GM12874 (cell line): ENCODE results near the gene GPR27.

Experiments
- TF ChIP-seq, protein P1 (sequence below): IDR thresholded peaks from 2 replicates; pipeline ENCODE4 v1.5.1; 2011; ENCODE audit warnings: low read depth, mild to moderate bottlenecking, control low read depth, low read length, moderate library complexity; ENCODE audit not compliant: insufficient read depth

The GPR27 gene, protein sequence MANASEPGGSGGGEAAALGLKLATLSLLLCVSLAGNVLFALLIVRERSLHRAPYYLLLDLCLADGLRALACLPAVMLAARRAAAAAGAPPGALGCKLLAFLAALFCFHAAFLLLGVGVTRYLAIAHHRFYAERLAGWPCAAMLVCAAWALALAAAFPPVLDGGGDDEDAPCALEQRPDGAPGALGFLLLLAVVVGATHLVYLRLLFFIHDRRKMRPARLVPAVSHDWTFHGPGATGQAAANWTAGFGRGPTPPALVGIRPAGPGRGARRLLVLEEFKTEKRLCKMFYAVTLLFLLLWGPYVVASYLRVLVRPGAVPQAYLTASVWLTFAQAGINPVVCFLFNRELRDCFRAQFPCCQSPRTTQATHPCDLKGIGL

DNA sequence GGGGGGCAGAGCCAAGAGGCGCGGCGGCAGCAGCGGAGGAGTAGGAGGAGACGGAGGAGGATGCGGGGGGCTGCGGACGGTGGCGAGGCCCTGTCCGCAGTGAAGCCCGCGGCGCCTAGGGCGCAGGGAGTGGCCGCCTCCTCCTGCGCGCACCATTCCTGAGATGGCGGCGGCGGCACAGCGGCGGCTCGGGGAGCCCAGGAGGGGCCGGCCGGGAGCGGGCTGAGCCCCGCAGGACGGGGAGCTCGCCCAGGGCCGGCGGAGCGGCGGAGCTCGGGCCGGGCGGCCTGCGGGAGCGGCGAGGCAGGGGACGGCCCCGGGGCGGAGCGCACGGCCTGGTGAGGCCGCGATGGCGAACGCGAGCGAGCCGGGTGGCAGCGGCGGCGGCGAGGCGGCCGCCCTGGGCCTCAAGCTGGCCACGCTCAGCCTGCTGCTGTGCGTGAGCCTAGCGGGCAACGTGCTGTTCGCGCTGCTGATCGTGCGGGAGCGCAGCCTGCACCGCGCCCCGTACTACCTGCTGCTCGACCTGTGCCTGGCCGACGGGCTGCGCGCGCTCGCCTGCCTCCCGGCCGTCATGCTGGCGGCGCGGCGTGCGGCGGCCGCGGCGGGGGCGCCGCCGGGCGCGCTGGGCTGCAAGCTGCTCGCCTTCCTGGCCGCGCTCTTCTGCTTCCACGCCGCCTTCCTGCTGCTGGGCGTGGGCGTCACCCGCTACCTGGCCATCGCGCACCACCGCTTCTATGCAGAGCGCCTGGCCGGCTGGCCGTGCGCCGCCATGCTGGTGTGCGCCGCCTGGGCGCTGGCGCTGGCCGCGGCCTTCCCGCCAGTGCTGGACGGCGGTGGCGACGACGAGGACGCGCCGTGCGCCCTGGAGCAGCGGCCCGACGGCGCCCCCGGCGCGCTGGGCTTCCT is at the start of gene GPR27:
TSS of gene GPR27 (plus strand) at position 155 of the 909 bp plus-strand sequence. CDS start at position 350, 195 bp downstream.
- TF ChIP-seq, protein P1, sequence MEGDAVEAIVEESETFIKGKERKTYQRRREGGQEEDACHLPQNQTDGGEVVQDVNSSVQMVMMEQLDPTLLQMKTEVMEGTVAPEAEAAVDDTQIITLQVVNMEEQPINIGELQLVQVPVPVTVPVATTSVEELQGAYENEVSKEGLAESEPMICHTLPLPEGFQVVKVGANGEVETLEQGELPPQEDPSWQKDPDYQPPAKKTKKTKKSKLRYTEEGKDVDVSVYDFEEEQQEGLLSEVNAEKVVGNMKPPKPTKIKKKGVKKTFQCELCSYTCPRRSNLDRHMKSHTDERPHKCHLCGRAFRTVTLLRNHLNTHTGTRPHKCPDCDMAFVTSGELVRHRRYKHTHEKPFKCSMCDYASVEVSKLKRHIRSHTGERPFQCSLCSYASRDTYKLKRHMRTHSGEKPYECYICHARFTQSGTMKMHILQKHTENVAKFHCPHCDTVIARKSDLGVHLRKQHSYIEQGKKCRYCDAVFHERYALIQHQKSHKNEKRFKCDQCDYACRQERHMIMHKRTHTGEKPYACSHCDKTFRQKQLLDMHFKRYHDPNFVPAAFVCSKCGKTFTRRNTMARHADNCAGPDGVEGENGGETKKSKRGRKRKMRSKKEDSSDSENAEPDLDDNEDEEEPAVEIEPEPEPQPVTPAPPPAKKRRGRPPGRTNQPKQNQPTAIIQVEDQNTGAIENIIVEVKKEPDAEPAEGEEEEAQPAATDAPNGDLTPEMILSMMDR: no peak

DNA sequence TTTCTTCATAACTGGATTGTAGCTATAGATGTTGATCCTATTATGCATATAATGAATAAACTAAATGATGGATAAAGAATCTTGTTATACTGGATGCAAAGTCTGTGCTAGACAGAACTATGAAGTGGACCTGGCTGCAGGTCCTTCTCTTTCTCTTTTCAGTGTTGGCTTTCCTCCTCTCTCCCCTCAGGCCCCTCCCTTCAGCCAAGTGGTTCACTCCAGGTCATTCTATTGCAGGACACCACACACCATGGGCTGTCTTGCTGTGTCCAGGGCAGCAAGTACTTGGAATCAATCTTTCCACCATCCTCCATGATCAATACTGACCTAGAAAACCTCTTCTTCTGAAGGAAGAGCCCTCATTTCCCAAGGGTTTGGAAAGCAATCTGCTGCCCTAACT is 48.7 kb upstream of the GPR27 start:
- TF ChIP-seq, protein P1: no peak

DNA sequence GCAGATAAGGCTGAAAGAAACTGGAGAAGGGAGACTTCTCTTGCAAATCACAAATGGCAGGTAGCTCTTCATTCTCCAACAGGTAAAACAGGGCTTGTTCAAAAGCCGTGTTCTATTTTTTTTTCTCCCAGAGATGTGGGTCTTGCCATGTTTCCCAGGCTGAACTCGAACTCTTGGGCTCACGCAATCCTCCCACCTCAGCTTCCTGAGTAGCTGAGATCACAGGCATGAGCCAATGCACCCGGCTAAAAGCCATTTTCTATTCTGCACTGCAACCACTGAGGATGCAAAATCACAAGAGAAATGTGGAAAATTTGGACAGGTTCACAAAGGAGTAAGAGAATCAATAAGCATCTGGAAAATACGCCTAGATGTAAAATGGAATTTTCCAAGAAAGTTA is 48.0 kb upstream of the GPR27 start:
- TF ChIP-seq, protein P1: no peak

DNA sequence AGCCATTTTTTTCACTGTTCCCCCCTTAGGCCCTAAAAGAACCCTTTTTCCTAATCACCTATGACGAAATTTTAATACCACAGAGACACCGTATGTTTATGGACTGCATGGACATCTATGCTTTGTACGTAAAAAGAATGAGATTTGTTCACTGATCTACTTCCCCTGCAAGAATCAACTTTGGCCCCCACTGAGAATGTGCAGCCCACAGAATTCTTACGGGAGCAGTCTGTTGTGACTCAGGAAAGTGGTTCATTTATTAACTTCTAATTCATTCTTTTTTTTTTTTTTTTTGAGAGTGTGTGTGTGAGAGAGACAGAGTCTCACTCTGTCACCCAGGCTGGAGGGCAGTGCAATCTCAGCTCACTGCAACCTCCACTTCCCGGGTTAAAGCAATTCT is 46.1 kb upstream of the GPR27 start:
- TF ChIP-seq, protein P1: no peak

DNA sequence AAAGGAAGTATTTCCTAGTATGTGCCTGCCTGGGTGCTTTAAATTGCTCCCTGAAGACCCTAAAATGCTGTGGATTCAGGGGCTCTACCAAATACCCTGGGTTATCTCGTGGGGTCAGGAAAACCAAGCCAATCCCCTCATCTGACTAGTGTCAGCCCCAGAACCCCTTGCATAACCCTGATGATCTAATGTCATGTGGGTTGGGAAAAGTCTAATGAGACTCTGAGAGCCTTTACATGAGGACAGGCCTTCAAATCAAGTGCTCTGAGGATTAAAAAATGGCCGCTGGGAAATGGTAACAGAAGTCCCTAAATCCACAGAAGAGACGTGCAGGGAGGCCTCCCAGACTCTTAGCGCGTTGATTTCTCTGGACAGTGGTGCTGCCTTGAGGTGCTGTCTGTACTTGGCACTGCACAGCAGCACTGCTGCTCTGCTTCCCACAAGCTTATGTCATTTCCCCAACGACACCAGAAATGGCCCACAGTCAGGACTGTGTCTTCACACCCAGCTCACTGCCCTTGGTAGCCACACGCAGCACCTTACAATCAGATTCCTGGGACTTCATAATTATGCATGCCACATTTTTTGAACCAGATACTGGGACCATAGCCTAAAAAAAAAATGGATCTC is 45.1 kb upstream of the GPR27 start:
- TF ChIP-seq, protein P1: no peak

DNA sequence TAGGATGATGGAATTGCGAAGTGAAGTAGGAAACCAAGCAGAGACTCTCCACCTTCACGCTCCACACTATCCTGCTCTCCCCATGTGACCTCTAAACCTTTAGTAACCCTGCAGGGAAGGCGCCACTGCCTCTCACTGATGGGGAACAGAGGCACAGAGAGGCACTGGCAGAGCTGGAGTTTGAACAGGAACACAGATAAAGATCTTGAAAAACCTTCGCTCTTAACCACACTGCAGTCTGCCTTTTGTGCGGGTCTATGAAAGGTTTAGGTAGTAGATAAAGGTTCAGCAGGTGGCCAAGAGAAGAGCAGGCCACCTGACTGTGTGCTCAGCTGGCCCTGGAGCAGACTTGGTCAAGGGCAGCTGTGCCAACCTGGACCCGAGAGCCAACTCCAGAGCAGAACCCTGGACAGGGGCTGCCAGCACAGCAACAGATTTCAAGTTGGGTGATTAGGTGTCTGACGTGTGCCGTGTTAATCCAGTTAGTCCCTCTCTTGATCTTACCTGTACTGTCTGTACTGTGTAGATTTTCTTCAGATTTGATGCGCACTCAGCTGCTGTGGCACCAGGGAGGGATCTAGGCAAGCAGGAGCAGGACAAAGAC is 43.6 kb upstream of the GPR27 start:
- TF ChIP-seq, protein P1: no peak
